Prostate gland (tissue), 2 donors: ENCODE data around the gene DMBT1. TPM values are rescaled to one million over a fixed set of nuclear protein-coding genes. Genes with fewer than 3 reads are reported as not detected.

Source experiments
- DNase-seq: peaks from one replicate; pipeline ENCODE4 v3.0.0-alpha.2; 2019; ENCODE audit warnings: low spot score
- H3K27ac ChIP-seq, 2 donors: fragments of 200-600 bp; sonication (generic); 2 replicates each; pipeline ENCODE4 v1.5.1; 2017 to 2019
- H3K27me3 ChIP-seq: fragments of 200-600 bp; sonication (generic); replicated peaks from 2 replicates; pipeline ENCODE4 v1.5.1; 2019; ENCODE audit not compliant: insufficient read depth
- H3K36me3 ChIP-seq, 2 donors: fragments of 200-600 bp; sonication (generic); 1 replicate in 1 of 2; 2 replicates in 1 of 2; pipeline versions ENCODE4 v1.5.1 to v1.8.1; 2017 to 2019
- H3K4me1 ChIP-seq: fragments of 200-600 bp; sonication (generic); replicated peaks from 2 replicates; pipeline ENCODE4 v1.5.1; 2019
- H3K4me3 ChIP-seq, 2 donors: fragments of 200-600 bp; sonication (generic); 2 replicates each; pipeline ENCODE4 v1.5.1; 2017 to 2019
- H3K9me3 ChIP-seq: fragments of 200-600 bp; sonication (generic); 2 replicates; pipeline ENCODE4 v1.5.1; 2017
- POLR2A ChIP-seq: fragments of 450-650 bp; IDR thresholded peaks from one replicate; pipeline ENCODE4 v1.6.1; 2016; ENCODE audit warnings: antibody characterized with exemption, mild to moderate bottlenecking
- POLR2AphosphoS5 ChIP-seq: sonication (generic); formaldehyde crosslinking; IDR thresholded peaks from one replicate; pipeline ENCODE4 v1.6.1; 2017; ENCODE audit warnings: antibody characterized with exemption
- WGBS: methylation state at CpG from one replicate; pipeline ENCODE4 v1.1.5; 2018; 5-methylcytosine and 5-hydroxymethylcytosine counted together
- intact Hi-C: fragments of 100-400 bp; cut with DNase I; formaldehyde crosslinking; loops from one replicate; pipeline ENCODE4 v1.14.2; 2022
- total RNA-seq, 2 donors: library from RNA; depleted of rRNA; stranded (reverse); fragments of >200 nt; gene quantifications; one replicate each; pipeline ENCODE4 v1.1.0, GENCODE V29; 2016
- TF ChIP-seq, protein P1 (sequence below), 4 experiments: fragments of 200-600 bp in 2 of 4; fragments of 450-650 bp in 2 of 4; sonication (generic) in 2 of 4; IDR thresholded peaks; 1 replicate in 3 of 4; 2 replicates in 1 of 4; pipeline ENCODE4 v1.5.1; 2016 to 2019; ENCODE audit warnings: antibody characterized with exemption in 4 of 4, mild to moderate bottlenecking in 2 of 4, moderate library complexity in 2 of 4

The DMBT1 gene
- total RNA-seq, 2 donors from 2014 or later: 0.51 to 4.6 TPM

- Histone ChIP-seq H3K36me3 (no peaks in the 10 kb centered on the region), H3K4me3 (no peak overlapping the region), H3K27ac (no peak overlapping the region), H3K4me1 (no peaks in the 10 kb centered on the region), H3K27me3 (no peaks in the 10 kb centered on the region), H3K9me3 (no peaks in the 10 kb centered on the region)
- intact Hi-C loops: no loop called here
- 43% methylated on average over 10 of the region's 10 CpGs for WGBS
- TF ChIP-seq POLR2A (no peak), POLR2AphosphoS5 (peak; percentile 7)
- no peak for DNase-seq
Measured at GRCh38 chr10:122543676-122544445, 16.7 kb upstream of the DMBT1 start.

DNA sequence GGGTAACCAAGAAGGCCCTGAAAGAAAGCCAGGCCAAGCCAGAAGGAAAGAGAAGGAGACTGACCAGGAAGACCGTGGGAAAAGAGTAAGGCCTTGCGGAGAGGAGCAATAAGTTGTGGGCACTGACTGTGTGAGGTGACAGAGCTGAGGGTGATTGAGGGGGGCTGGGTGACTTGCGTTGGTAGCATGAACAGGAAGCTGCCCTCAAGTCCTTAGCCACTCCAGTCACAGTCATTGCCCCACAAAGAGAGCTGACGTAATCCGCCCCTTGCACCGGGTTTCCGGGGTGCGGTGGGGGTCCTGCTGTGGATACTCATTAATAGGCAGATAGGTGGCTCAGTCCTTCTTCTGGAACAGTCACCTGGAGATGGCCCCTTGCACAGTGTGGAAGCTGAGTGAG, 16.1 kb upstream of the DMBT1 start:
- H3K36me3 ChIP-seq: no peaks in the 10 kb centered on the region
- H3K27me3 ChIP-seq: no peaks in the 10 kb centered on the region
- no peak overlapping the region for H3K27ac ChIP-seq
- no peak for DNase-seq
- H3K4me3 ChIP-seq: no peak overlapping the region
- 92% methylated on average over 8 of the region's 8 CpGs for WGBS
- intact Hi-C loops: no loop called here
- H3K9me3 ChIP-seq: no peaks in the 10 kb centered on the region
- TF ChIP-seq, protein P1, sequence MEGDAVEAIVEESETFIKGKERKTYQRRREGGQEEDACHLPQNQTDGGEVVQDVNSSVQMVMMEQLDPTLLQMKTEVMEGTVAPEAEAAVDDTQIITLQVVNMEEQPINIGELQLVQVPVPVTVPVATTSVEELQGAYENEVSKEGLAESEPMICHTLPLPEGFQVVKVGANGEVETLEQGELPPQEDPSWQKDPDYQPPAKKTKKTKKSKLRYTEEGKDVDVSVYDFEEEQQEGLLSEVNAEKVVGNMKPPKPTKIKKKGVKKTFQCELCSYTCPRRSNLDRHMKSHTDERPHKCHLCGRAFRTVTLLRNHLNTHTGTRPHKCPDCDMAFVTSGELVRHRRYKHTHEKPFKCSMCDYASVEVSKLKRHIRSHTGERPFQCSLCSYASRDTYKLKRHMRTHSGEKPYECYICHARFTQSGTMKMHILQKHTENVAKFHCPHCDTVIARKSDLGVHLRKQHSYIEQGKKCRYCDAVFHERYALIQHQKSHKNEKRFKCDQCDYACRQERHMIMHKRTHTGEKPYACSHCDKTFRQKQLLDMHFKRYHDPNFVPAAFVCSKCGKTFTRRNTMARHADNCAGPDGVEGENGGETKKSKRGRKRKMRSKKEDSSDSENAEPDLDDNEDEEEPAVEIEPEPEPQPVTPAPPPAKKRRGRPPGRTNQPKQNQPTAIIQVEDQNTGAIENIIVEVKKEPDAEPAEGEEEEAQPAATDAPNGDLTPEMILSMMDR (IDR thresholded peaks at IDR 0.05): no peak
- no peaks in the 10 kb centered on the region for H3K4me1 ChIP-seq

- TF ChIP-seq POLR2A: no peak
- TF ChIP-seq POLR2AphosphoS5: no peak
- intact Hi-C loops: no loop called here
- no peak overlapping the region for H3K27ac ChIP-seq
- H3K27me3 ChIP-seq: no peaks in the 10 kb centered on the region
- H3K9me3 ChIP-seq: no peaks in the 10 kb centered on the region
- no peak overlapping the region for H3K4me3 ChIP-seq
- 97% methylated on average over 8 of the region's 8 CpGs for WGBS
- no peaks in the 10 kb centered on the region for H3K36me3 ChIP-seq
- no peak for DNase-seq
- no peaks in the 10 kb centered on the region for H3K4me1 ChIP-seq
Measured at GRCh38 chr10:122546242-122546641, 14.3 kb upstream of the DMBT1 start.

- Histone ChIP-seq H3K36me3 (no peaks in the 10 kb centered on the region), H3K9me3 (no peaks in the 10 kb centered on the region), H3K27ac (no peak overlapping the region), H3K4me3 (no peak overlapping the region), H3K4me1 (no peaks in the 10 kb centered on the region), H3K27me3 (no peaks in the 10 kb centered on the region)
- 95% methylated on average over 11 of the region's 11 CpGs for WGBS
- TF ChIP-seq POLR2AphosphoS5 (no peak), POLR2A (no peak)
- TF ChIP-seq, protein P1 (IDR thresholded peaks at IDR 0.05): no peak
- no peak for DNase-seq
- intact Hi-C loops: no loop called here
Measured at GRCh38 chr10:122548407-122549085, 12.0 kb upstream of the DMBT1 start.

- TF ChIP-seq, protein P1 (IDR thresholded peaks at IDR 0.05): no peak
- no peak for TF ChIP-seq POLR2AphosphoS5
- TF ChIP-seq POLR2A: no peak
- DNase-seq: no peak
- Histone ChIP-seq H3K4me1 (no peaks in the 10 kb centered on the region), H3K27ac (no peak overlapping the region), H3K9me3 (no peaks in the 10 kb centered on the region), H3K4me3 (no peak overlapping the region), H3K36me3 (no peaks in the 10 kb centered on the region), H3K27me3 (no peaks in the 10 kb centered on the region)
- intact Hi-C loops: no loop called here
- 77% methylated on average over 2 of the region's 2 CpGs for WGBS
Measured at GRCh38 chr10:122549636-122550035, 10.9 kb upstream of the DMBT1 start.
